Neutrophil (primary cell): ENCODE data around the gene CEP170B.

Experiments
- H3K27ac ChIP-seq: fragments of 200-600 bp; sonication (generic); 2 replicates; pipeline ENCODE4 v1.5.1; 2016; ENCODE audit warnings: mild to moderate bottlenecking, moderate library complexity
- H3K27me3 ChIP-seq: fragments of 200-600 bp; sonication (generic); 2 replicates; pipeline ENCODE4 v1.6.0; 2016; ENCODE audit warnings: mild to moderate bottlenecking
- H3K36me3 ChIP-seq: fragments of 200-600 bp; sonication (generic); 2 replicates; pipeline ENCODE4 v1.5.1; 2017
- H3K4me1 ChIP-seq, 2 experiments: fragments of 200-600 bp in 1 of 2; sonication (generic) in 1 of 2; 1 replicate in 1 of 2; 2 replicates in 1 of 2; pipeline versions ENCODE4 v1.5.1 to v1.6.1; 2013 to 2016; ENCODE audit warnings: low read depth in 1 of 2, low read length in 1 of 2, mild to moderate bottlenecking in 1 of 2, moderate library complexity in 1 of 2; ENCODE audit not compliant: control insufficient read depth in 1 of 2, insufficient read depth in 1 of 2
- H3K4me3 ChIP-seq, 2 experiments: fragments of 200-600 bp in 1 of 2; sonication (generic) in 1 of 2; 1 replicate in 1 of 2; 2 replicates in 1 of 2; pipeline ENCODE4 v1.5.1; 2013 to 2016; ENCODE audit warnings: low read depth in 1 of 2, low read length in 1 of 2, mild to moderate bottlenecking in 1 of 2, moderate library complexity in 1 of 2
- H3K9me3 ChIP-seq: fragments of 200-600 bp; sonication (generic); 2 replicates; pipeline ENCODE4 v1.5.1; 2016
- TF ChIP-seq, protein P1 (sequence below): fragments of 200-600 bp; sonication (generic); IDR thresholded peaks from 2 replicates; pipeline ENCODE4 v1.5.1; 2016; ENCODE audit warnings: antibody characterized with exemption

CEP170B gene

DNA sequence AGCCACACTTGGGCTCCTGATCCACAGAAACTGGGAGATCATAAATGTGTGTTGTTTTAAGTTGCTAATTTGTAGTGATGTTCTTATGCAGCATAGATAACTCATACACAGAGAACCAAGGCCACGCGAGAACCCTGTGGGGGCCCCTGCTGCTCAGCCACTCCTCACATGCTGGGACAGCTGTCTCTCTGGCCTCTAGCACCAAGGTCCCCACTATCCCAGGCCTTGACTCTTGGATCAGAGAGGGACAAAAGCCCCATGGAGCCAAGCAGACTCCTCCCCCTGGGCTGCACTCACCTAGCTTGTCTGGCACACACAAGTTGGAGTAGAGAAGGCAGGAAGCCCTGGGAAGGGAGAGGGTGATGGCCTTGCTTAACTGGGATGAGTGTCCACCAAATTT is 70.9 kb downstream of the CEP170B start:
- Histone ChIP-seq H3K27ac (no peak overlapping the region), H3K9me3 (no peaks in the 10 kb centered on the region), H3K36me3 (no peaks in the 10 kb centered on the region), H3K4me3 (no peak overlapping the region), H3K4me1 (peaks cover 0 to 9% of the 10 kb centered on the region in 2 experiments), H3K27me3 (peaks cover 86% of the 10 kb centered on the region)
- TF ChIP-seq, protein P1, sequence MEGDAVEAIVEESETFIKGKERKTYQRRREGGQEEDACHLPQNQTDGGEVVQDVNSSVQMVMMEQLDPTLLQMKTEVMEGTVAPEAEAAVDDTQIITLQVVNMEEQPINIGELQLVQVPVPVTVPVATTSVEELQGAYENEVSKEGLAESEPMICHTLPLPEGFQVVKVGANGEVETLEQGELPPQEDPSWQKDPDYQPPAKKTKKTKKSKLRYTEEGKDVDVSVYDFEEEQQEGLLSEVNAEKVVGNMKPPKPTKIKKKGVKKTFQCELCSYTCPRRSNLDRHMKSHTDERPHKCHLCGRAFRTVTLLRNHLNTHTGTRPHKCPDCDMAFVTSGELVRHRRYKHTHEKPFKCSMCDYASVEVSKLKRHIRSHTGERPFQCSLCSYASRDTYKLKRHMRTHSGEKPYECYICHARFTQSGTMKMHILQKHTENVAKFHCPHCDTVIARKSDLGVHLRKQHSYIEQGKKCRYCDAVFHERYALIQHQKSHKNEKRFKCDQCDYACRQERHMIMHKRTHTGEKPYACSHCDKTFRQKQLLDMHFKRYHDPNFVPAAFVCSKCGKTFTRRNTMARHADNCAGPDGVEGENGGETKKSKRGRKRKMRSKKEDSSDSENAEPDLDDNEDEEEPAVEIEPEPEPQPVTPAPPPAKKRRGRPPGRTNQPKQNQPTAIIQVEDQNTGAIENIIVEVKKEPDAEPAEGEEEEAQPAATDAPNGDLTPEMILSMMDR: no peak

- Histone ChIP-seq H3K27me3 (peaks cover 86% of the 10 kb centered on the region), H3K9me3 (no peaks in the 10 kb centered on the region), H3K4me1 (peaks cover 0 to 9% of the 10 kb centered on the region in 2 experiments), H3K36me3 (no peaks in the 10 kb centered on the region), H3K27ac (no peak overlapping the region), H3K4me3 (no peak overlapping the region)
- TF ChIP-seq, protein P1: no peak
These were observed 71.5 kb downstream of the CEP170B start for GRCh38 chr14:104936361-104937155.

GRCh38 chr14:104937161-104937560 is 72.1 kb downstream of the CEP170B start:
- H3K27me3 ChIP-seq: peaks cover 84% of the 10 kb centered on the region
- no peaks in the 10 kb centered on the region for H3K36me3 ChIP-seq
- TF ChIP-seq, protein P1: no peak
- peaks cover 0 to 9% of the 10 kb centered on the region in 2 experiments for H3K4me1 ChIP-seq
- no peak overlapping the region for H3K27ac ChIP-seq
- H3K4me3 ChIP-seq: no peak overlapping the region
- H3K9me3 ChIP-seq: no peaks in the 10 kb centered on the region

- TF ChIP-seq, protein P1: no peak
- peaks cover 0 to 7% of the 10 kb centered on the region in 2 experiments for H3K4me1 ChIP-seq
- H3K9me3 ChIP-seq: no peaks in the 10 kb centered on the region
- no peak overlapping the region for H3K4me3 ChIP-seq
- no peaks in the 10 kb centered on the region for H3K36me3 ChIP-seq
- peaks cover 77% of the 10 kb centered on the region for H3K27me3 ChIP-seq
- no peak overlapping the region for H3K27ac ChIP-seq
These were observed 72.8 kb downstream of the CEP170B start for GRCh38 chr14:104937694-104938365.

DNA sequence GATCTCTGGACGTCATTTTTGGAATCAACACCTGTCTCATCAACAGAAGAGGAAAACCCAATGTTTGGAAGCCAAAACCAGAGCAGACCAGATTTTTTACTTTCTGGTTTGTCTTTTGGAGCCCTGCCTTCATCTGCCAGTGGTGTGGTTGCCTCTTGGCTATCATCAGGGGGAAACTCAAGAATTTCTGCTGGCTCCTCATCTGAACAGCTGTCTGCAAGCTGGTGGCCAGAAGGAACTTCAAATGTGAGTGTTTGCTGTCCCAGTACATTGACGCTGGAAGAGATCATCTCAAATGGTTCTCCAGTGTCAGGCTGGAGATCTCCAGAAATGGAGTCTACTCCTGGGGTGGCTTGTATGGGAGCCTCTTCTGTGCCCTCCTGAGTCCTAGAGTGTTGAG is 73.4 kb downstream of the CEP170B start:
- Histone ChIP-seq H3K4me1 (peaks cover 0 to under 1% of the 10 kb centered on the region in 2 experiments), H3K9me3 (no peaks in the 10 kb centered on the region), H3K27ac (no peak overlapping the region), H3K36me3 (no peaks in the 10 kb centered on the region), H3K27me3 (peaks cover 71% of the 10 kb centered on the region), H3K4me3 (no peak overlapping the region)
- TF ChIP-seq, protein P1: no peak
